Eye (tissue), 1 donor: ENCODE results near the gene MBOAT1.
A peak's percentile ranks its signal among the peaks of the same experiment; 100 is the strongest.
"Not testable (repeated sequence)": the region's sequence is repeated elsewhere in the genome, so short reads cannot be mapped to it uniquely, and the experiment has no call there.

Experiments
- DNase-seq: peaks from one replicate; pipeline ENCODE4 v3.0.0-alpha.2; 2015

MBOAT1 gene

GRCh38 chr6:20212392-20213111, at the start of gene MBOAT1:
Gene MBOAT1 (minus strand): TSS chr6:20212469. CDS start chr6:20212234, 235 bp downstream.
- peak; percentile 92 for DNase-seq

- DNase-seq, result no peak
Measured at GRCh38 chr6:20261685-20262084, 49.4 kb upstream of the MBOAT1 start.

GRCh38 chr6:20260360-20260759, 48.1 kb upstream of the MBOAT1 start:
- no peak for DNase-seq

GRCh38 chr6:20259316-20260049, 47.2 kb upstream of the MBOAT1 start:
- no peak for DNase-seq

- DNase-seq, result no peak
Measured at GRCh38 chr6:20255428-20255827, 43.2 kb upstream of the MBOAT1 start.

GRCh38 chr6:20254295-20254694, 42.0 kb upstream of the MBOAT1 start:
- DNase-seq, result no peak

GRCh38 chr6:20253021-20253420, 40.8 kb upstream of the MBOAT1 start:
- no peak for DNase-seq

GRCh38 chr6:20252311-20252710, 40.0 kb upstream of the MBOAT1 start:
- DNase-seq, result no peak

- no peak for DNase-seq
Measured at GRCh38 chr6:20251525-20251924, 39.3 kb upstream of the MBOAT1 start.

- no peak for DNase-seq
Measured at GRCh38 chr6:20246125-20246524, 33.9 kb upstream of the MBOAT1 start.

GRCh38 chr6:20244807-20245681, 32.8 kb upstream of the MBOAT1 start:
- DNase-seq, result not testable (repeated sequence)

GRCh38 chr6:20243288-20243687, 31.0 kb upstream of the MBOAT1 start:
- no peak for DNase-seq

- no peak for DNase-seq
Measured at GRCh38 chr6:20242397-20242796, 30.1 kb upstream of the MBOAT1 start.

- DNase-seq, result no peak
Measured at GRCh38 chr6:20241102-20241501, 28.8 kb upstream of the MBOAT1 start.

- DNase-seq, result peak; percentile 5
Measured at GRCh38 chr6:20238688-20239587, 26.7 kb upstream of the MBOAT1 start.

- no peak for DNase-seq
Measured at GRCh38 chr6:20237677-20238460, 25.6 kb upstream of the MBOAT1 start.

GRCh38 chr6:20236909-20237600, 24.8 kb upstream of the MBOAT1 start:
- no peak for DNase-seq

GRCh38 chr6:20236344-20236743, 24.1 kb upstream of the MBOAT1 start:
- no peak for DNase-seq

GRCh38 chr6:20235041-20235440, 22.8 kb upstream of the MBOAT1 start:
- no peak for DNase-seq

GRCh38 chr6:20234136-20234535, 21.9 kb upstream of the MBOAT1 start:
- DNase-seq, result no peak
